ENCODE measurements around the gene UGGT1. TPM values are rescaled to one million over a fixed set of nuclear protein-coding genes. Genes with fewer than 3 reads are reported as not detected.

The UGGT1 gene
- total RNA-seq, 1 experiment from 2014 or later, result 110 TPM

GRCh38 chr2:128215897-128216642, 125.1 kb downstream of the UGGT1 start:
- DNase-seq (ENCODE audit: extremely low read depth, low read depth), result no peak

DNA sequence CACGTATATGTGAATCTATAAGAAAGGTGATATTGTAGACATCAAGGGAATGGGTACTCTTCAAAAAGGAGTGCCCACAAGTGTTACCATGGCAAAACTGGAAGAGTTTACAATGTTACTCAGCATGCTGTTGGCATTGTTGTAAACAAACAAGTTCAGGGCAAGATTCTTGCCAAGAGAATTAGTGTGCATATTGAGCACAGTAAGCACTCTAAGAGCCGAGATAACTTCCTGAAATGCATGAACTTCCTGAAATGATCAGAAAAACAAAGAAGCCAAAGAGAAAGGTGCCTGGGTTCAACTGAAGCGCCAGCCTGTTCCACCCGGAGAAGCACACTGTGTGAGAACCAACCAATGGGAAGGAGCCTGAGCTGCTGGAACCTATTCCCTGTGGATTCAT, 126.7 kb downstream of the UGGT1 start:
- no peak for DNase-seq (ENCODE audit: extremely low read depth, low read depth)

DNA sequence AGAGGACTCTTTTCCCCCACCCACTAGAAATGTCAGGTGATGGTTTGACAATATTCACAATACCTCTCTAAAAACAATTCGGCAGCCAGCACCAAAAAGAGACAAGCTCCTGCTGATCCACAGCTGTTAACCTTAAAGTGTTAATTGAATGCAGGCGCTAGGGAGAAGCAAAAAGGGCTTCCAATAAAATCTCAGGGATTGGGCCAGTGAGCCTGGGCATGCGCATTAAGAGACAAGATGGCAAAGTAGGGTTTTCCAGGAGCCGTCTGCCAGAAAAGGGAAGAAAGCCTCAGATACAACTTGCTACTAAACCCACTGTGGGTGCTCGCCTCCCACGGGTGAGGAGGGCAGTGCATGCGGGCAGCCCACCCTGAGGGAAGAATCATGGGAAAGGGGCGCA, 128.9 kb downstream of the UGGT1 start:
- DNase-seq (ENCODE audit: extremely low read depth, low read depth), result no peak

DNA sequence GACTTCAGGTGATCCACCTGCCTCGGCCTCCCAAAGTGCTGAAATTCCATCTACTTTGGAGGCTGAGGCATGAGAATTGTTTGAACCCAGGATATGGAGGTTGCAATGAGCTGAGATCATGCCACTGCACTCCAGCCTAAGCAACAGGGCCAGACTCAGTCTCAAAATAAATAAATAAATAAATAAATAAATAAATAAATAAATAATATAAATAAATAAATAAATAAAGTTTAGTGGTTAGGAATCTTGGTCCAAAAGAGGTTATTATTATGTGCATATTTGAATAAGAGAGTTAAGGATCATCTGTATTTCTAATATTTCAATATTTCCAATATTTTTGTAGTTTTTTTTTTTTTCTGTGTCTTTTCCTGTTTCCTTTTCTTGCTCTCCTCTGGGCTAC, 136.9 kb downstream of the UGGT1 start:
- DNase-seq (ENCODE audit: extremely low read depth, low read depth), result no peak

- peak; percentile 16 for DNase-seq (ENCODE audit: extremely low read depth, low read depth)
These were observed 137.9 kb downstream of the UGGT1 start for GRCh38 chr2:128228894-128229293.

DNA sequence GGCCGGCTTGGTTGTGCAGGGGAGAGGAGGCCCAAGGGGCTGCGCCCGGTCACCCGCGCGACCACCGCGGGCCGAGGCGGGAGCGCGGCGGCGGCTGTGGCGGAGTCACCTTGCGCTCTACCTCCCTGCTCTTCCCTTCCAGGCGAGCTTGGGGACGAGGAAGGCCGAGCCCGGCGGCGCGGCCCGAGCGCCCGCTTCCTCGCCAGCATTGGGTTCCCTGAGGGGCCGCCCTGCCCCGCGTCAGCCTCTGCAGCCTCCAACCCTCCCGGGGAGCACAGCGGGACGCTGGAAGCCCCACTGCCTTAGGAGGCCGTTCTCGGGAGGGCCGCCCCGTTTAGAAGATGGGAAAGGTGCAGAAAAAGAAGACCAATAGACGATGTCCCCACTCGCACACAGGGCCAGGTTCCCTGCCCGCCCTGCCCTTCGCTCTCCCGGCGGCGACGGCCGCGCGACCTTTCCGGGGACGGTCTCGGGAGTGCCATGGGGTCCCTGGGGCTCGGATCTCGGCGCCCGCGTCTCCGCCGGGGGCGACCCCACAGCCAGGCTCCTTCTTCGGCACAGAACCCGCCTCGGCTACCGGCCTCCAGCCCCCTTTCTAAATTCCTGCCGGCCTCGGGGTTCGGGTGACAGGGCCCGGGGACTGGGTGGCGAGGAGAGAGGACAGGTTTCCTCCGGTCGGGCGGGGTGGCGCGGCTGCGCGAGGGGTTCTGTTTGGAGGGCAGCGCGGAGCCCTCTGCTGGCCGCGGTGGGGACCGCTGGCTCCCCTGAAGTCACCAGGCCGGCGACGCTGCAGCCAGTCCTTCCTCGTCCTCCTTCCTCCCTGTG, 142.2 kb downstream of the UGGT1 start:
- DNase-seq (ENCODE audit: extremely low read depth, low read depth), result peak; percentile 72

DNA sequence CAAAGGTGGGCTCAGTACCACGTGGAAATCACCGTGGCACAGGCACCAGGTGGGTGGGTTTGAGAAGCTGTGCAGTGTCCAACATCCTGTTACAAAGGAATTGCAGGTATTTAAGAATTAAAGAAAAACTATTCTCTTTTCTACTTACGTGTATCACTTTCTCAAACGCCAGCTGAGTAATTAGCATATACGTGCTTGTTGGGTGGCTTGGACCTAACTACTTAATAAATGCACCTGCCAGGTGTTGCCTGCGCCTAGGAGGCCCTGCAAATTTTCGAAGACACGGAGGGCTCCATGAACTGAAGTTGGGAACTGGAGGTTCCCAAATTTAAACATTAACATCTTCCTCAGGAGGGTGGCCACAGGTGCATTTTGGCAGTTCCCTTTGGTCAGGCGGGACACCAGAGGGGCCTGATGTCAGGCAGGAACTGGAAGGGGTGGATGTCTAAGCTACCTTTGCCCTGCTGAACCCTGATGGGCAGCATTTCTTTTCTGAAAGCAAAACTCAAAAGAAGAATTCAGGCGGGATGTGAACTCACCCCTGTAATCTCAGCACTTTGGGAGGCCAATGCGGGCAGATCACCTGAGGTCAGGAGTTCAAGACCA, 142.9 kb downstream of the UGGT1 start:
- no peak for DNase-seq (ENCODE audit: extremely low read depth, low read depth)

GRCh38 chr2:128234613-128235012, 143.6 kb downstream of the UGGT1 start:
- DNase-seq (ENCODE audit: extremely low read depth, low read depth), result no peak

- no peak for DNase-seq (ENCODE audit: extremely low read depth, low read depth)
These were observed 144.6 kb downstream of the UGGT1 start for GRCh38 chr2:128235581-128235980.

DNA sequence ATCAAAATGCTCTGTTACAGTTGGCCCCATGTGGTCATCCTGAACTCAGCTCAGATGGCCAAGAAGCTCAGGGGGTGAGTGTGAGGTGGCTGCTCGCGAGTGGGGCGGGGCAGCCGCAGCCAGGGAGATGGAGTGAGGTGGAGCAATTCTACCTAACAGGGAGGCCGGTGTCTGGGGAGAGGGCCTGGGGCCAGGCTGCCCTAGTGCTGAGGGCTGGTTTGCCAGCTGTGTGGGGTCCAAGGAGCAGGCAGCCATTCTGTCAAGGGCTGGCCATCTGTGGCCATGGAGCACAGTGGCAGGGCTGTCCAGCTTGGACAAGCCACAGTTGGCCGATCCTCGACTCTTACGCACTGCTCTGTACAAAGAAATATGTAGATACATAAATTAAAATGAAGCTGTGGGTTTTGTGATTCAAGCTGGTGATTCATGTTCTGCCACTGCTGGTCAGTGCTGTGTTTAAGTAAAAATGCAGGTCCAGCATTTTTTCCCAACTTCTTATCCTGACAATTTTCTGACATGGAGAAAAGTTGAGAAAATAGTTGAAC, 145.6 kb downstream of the UGGT1 start:
- no peak for DNase-seq (ENCODE audit: extremely low read depth, low read depth)

GRCh38 chr2:128237081-128237534, 146.1 kb downstream of the UGGT1 start:
- DNase-seq (ENCODE audit: extremely low read depth, low read depth), result no peak

DNA sequence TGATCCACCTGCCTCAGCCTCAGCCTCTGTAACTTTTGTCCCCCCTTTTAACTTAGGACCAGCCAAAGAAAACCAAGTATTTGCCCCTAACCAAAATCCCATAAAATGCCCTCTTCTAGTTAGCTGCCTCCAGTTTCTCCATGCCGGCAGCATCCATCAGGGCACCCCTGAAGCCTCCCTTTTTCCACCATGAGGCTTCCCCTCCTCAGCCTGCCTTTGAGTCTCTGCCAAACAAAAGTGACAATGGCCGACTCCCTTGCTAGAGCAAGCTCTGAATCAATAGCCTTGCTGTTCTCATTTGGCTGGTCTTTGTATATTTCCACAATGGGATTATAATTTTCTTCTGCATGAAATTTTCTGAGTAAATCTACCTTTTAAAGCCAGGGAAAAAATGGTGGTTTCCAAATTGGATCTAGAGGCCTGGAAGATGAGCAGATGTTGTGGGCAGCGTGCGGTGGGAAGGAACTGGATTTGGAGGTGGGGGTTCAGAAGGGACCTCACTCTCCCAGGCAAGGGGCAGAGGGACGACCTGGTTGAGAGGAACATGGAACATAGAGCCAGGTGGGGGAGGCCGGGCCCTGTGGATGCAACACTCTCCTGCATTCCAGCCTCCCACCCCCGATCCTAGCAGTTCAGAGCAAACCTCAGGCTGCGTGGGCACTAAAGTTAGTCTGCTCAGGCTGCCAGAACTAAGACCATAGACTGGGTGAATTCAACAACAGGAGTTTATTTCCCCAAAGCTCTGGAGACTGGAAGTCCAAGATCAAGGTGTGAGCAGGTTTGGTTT, 147.1 kb downstream of the UGGT1 start:
- no peak for DNase-seq (ENCODE audit: extremely low read depth, low read depth)

- DNase-seq (ENCODE audit: extremely low read depth, low read depth), result no peak
These were observed 150.9 kb downstream of the UGGT1 start for GRCh38 chr2:128241896-128242295.

Small RNAs within 50 kb of the gene (small RNA-seq; reads per million reads assigned to genes)
- 0 reads per million in 2 experiments for gene AC108059.2
- 0 reads per million in 2 experiments for gene AC108059.3
- 0 reads per million in 2 experiments for gene DYNLT3P2
- 0 reads per million in 2 experiments for gene RF00019

Other genes starting within 250 kb of the UGGT1 start
- 34.4 and 44.1 TPM in 2 replicates for gene POLR2D, start 233.0 kb upstream of the UGGT1 start, total RNA-seq (2014; rRNA removed; shearing (Covaris generic))
- gene AMMECR1L, start 205.2 kb upstream of the UGGT1 start, total RNA-seq (2014; rRNA removed; shearing (Covaris generic)), result 32.1 and 33.4 TPM in 2 replicates
- gene SAP130, start 63.1 kb upstream of the UGGT1 start, total RNA-seq (2014; rRNA removed; shearing (Covaris generic)), result 9.1 and 10.1 TPM in 2 replicates
- gene HS6ST1, start 227.7 kb downstream of the UGGT1 start, total RNA-seq (2014; rRNA removed; shearing (Covaris generic)), result 15.6 and 17.1 TPM in 2 replicates